PC-3 (cell line): ENCODE data around the gene DNPH1.

ENCODE experiments used
- CTCF ChIP-seq: fragments of 300-600 bp; sonication (generic); conservative IDR thresholded peaks from 2 replicates; pipeline ENCODE4 v1.5.1; 2017; ENCODE audit warnings: antibody characterized with exemption, low read depth, mild to moderate bottlenecking, low read length
- EZH2 ChIP-seq: fragments of 300-600 bp; sonication (generic); IDR thresholded peaks from one replicate; pipeline ENCODE4 v1.6.1; 2017; ENCODE audit warnings: antibody characterized with exemption, mild to moderate bottlenecking, low read length; ENCODE audit not compliant: unreplicated experiment

GRCh38 chr6:43226192-43226851 is 3.0 kb downstream of the DNPH1 start:
- TF ChIP-seq CTCF (no peak), EZH2 (no peak)
